Smooth muscle cell (in vitro differentiated cells): Measurements from ENCODE around the gene SIRPA. TPM values are rescaled to one million over a fixed set of nuclear protein-coding genes. Genes with fewer than 3 reads are reported as not detected.

Experiments used
- DNase-seq: peaks from one replicate; lab custom pipeline; 2025; ENCODE audit not compliant: unreplicated experiment; lab: John Stamatoyannopoulos, UW
- H2AFZ ChIP-seq: fragments of 200-600 bp; sonication (generic); 2 replicates; pipeline ENCODE4 v1.6.0; 2016; ENCODE audit warnings: antibody characterized with exemption, low read depth, mild to moderate bottlenecking
- H3F3A ChIP-seq: fragments of 200-600 bp; sonication (generic); 2 replicates; pipeline ENCODE4 v1.6.0; 2017; ENCODE audit warnings: antibody characterized with exemption, low read depth
- H3K27ac ChIP-seq: fragments of 200-600 bp; sonication (generic); 2 replicates; pipeline ENCODE4 v1.5.1; 2016; ENCODE audit warnings: low read depth, mild to moderate bottlenecking
- H3K27me3 ChIP-seq: fragments of 200-600 bp; sonication (generic); 2 replicates; pipeline ENCODE4 v1.6.1; 2016; ENCODE audit warnings: low read depth, mild to moderate bottlenecking
- H3K36me3 ChIP-seq: fragments of 200-600 bp; sonication (generic); 2 replicates; pipeline ENCODE4 v1.5.1; 2016; ENCODE audit warnings: low read depth
- H3K4me1 ChIP-seq: fragments of 200-600 bp; sonication (generic); 2 replicates; pipeline ENCODE4 v1.5.1; 2016; ENCODE audit warnings: low read depth
- H3K4me2 ChIP-seq: fragments of 200-600 bp; sonication (generic); 2 replicates; pipeline ENCODE4 v1.6.0; 2016; ENCODE audit warnings: mild to moderate bottlenecking
- H3K4me3 ChIP-seq: fragments of 200-600 bp; sonication (generic); 2 replicates; pipeline ENCODE4 v1.5.1; 2016; ENCODE audit warnings: mild to moderate bottlenecking
- H3K79me2 ChIP-seq: fragments of 200-600 bp; sonication (generic); 2 replicates; pipeline ENCODE4 v1.6.0; 2016; ENCODE audit warnings: low read depth, mild to moderate bottlenecking
- H3K9ac ChIP-seq: fragments of 200-600 bp; sonication (generic); 2 replicates; pipeline ENCODE4 v1.6.0; 2016; ENCODE audit warnings: low read depth
- H3K9me3 ChIP-seq: fragments of 200-600 bp; sonication (generic); replicated peaks from 2 replicates; pipeline ENCODE4 v1.5.1; 2016; ENCODE audit warnings: low read depth
- H4K20me1 ChIP-seq: fragments of 200-600 bp; sonication (generic); 2 replicates; pipeline ENCODE4 v1.6.0; 2016; ENCODE audit warnings: low read depth
- WGBS: methylation state at CpG from one replicate; pipeline ENCODE4 v1.1.7; 2016; ENCODE audit warnings: low lambda C conversion rate; 5-methylcytosine and 5-hydroxymethylcytosine counted together
- polyA plus RNA-seq: library from polyadenylated mRNA; unstranded; fragments of >200 nt; fragmentation: Nextera tagmentation; extraction: Ambion mirVana; gene quantifications from 2 replicates; pipeline ENCODE4 v1.2.1, GENCODE V29; 2016
- total RNA-seq: library from RNA; depleted of rRNA; stranded (reverse); fragments of >200 nt; gene quantifications from 2 replicates; pipeline ENCODE4 v1.2.3, GENCODE V29; 2014
- TF ChIP-seq, protein P1 (sequence below): fragments of 200-600 bp; sonication (generic); IDR thresholded peaks from 2 replicates; pipeline ENCODE4 v1.5.1; 2017; ENCODE audit warnings: borderline replicate concordance, mild to moderate bottlenecking, antibody characterized with exemption; ENCODE audit not compliant: insufficient read depth, poor library complexity, severe bottlenecking

SIRPA gene
- total and polyA plus RNA-seq, 2 experiments from 2014 or later, result 8.3 to 14.5 TPM

DNA sequence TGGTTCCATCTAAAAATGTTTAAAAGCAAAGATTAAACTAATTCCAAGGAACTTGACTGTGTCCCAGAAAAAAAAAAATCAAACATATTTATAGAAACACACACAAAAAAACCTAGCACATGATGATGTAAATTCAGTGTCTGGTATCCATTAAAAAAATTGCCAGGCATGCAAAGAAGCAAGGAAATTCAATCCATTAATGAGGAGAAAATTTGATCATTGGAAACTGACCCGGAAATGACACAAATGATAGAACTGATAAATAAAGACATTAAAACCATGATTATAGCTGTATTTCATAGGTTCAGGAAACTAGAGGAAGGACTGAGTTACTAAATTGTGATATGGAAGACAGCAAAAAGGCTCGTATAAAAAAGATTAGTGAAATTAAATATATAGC, 63.9 kb downstream of the SIRPA start:
- no peak overlapping the region for H3K27ac ChIP-seq
- H4K20me1 ChIP-seq, result no peaks in the 10 kb centered on the region
- peaks cover 20% of the 10 kb centered on the region for H3K27me3 ChIP-seq
- H3K4me3 ChIP-seq, result no peak overlapping the region
- TF ChIP-seq, protein P1, sequence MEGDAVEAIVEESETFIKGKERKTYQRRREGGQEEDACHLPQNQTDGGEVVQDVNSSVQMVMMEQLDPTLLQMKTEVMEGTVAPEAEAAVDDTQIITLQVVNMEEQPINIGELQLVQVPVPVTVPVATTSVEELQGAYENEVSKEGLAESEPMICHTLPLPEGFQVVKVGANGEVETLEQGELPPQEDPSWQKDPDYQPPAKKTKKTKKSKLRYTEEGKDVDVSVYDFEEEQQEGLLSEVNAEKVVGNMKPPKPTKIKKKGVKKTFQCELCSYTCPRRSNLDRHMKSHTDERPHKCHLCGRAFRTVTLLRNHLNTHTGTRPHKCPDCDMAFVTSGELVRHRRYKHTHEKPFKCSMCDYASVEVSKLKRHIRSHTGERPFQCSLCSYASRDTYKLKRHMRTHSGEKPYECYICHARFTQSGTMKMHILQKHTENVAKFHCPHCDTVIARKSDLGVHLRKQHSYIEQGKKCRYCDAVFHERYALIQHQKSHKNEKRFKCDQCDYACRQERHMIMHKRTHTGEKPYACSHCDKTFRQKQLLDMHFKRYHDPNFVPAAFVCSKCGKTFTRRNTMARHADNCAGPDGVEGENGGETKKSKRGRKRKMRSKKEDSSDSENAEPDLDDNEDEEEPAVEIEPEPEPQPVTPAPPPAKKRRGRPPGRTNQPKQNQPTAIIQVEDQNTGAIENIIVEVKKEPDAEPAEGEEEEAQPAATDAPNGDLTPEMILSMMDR, result no peak
- H3K9ac ChIP-seq, result no peak overlapping the region
- WGBS, result 91% methylated on average over 2 of the region's 2 CpGs
- H3K79me2 ChIP-seq, result no peaks in the 10 kb centered on the region
- DNase-seq, result no peak
- no peak overlapping the region for H2AFZ ChIP-seq
- no peaks in the 10 kb centered on the region for H3K9me3 ChIP-seq
- no peaks in the 10 kb centered on the region for H3F3A ChIP-seq
- H3K4me2 ChIP-seq, result no peak overlapping the region
- H3K36me3 ChIP-seq, result no peaks in the 10 kb centered on the region
- peaks cover 6% of the 10 kb centered on the region for H3K4me1 ChIP-seq

DNA sequence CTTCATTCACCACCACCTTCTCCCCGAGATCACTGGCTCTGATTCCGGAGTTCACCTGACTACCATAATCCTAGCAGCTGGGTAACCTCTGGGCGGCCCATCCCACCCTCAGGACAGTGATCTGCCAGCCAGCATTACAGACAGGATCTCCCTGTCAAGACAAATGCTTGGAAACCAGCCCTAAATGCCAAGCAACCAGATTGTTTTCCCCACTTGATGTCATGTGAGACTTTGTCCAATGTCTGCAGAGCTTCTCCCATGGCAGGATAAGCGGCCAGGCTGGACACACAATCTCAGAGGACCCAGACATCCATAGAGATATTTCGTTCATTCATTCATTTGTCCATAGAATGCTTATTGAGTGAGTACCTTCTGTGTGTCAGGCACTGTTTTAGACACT, 66.2 kb downstream of the SIRPA start:
- DNase-seq, result no peak
- H3K4me3 ChIP-seq, result no peak overlapping the region
- H3K4me1 ChIP-seq, result peaks cover 9% of the 10 kb centered on the region
- no peaks in the 10 kb centered on the region for H3K36me3 ChIP-seq
- peaks cover 28% of the 10 kb centered on the region for H3K27me3 ChIP-seq
- H3K9ac ChIP-seq, result no peak overlapping the region
- no peaks in the 10 kb centered on the region for H3F3A ChIP-seq
- H3K9me3 ChIP-seq, result no peaks in the 10 kb centered on the region
- no peak overlapping the region for H2AFZ ChIP-seq
- no peaks in the 10 kb centered on the region for H4K20me1 ChIP-seq
- TF ChIP-seq, protein P1, result no peak
- H3K27ac ChIP-seq, result no peak overlapping the region
- no peaks in the 10 kb centered on the region for H3K79me2 ChIP-seq
- WGBS, result 84% methylated on average over 5 of the region's 5 CpGs
- H3K4me2 ChIP-seq, result no peak overlapping the region

DNA sequence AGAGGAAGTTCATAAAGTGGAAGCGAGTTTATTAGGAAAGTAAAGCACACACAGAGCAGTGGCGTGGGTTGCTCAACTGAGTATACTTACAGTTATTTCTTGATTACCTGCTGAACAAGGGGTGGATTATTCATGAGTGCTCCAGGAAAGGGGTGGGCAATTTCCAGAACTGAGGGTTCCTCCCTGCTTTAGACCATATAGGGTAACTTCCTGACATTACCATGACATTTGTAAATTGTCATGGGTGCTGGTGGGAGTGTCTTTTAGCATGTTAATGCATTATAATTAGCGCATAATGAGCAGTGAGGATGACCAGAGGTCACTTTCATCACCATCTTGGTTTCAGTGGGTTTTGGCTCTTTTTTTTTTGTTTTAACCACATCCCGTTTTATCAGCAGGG, 68.9 kb downstream of the SIRPA start:
- Histone ChIP-seq H3K9ac (no peak overlapping the region), H3K9me3 (no peaks in the 10 kb centered on the region), H3K36me3 (no peaks in the 10 kb centered on the region), H3K4me3 (no peak overlapping the region), H3K4me1 (peaks cover 12% of the 10 kb centered on the region), H4K20me1 (no peaks in the 10 kb centered on the region), H3K27ac (no peak overlapping the region), H3F3A (no peaks in the 10 kb centered on the region), H3K79me2 (no peaks in the 10 kb centered on the region), H2AFZ (no peak overlapping the region), H3K4me2 (no peak overlapping the region), H3K27me3 (peaks cover 38% of the 10 kb centered on the region)
- DNase-seq, result no peak
- TF ChIP-seq, protein P1, result no peak
- WGBS, result 84% methylated on average over 4 of the region's 4 CpGs

DNA sequence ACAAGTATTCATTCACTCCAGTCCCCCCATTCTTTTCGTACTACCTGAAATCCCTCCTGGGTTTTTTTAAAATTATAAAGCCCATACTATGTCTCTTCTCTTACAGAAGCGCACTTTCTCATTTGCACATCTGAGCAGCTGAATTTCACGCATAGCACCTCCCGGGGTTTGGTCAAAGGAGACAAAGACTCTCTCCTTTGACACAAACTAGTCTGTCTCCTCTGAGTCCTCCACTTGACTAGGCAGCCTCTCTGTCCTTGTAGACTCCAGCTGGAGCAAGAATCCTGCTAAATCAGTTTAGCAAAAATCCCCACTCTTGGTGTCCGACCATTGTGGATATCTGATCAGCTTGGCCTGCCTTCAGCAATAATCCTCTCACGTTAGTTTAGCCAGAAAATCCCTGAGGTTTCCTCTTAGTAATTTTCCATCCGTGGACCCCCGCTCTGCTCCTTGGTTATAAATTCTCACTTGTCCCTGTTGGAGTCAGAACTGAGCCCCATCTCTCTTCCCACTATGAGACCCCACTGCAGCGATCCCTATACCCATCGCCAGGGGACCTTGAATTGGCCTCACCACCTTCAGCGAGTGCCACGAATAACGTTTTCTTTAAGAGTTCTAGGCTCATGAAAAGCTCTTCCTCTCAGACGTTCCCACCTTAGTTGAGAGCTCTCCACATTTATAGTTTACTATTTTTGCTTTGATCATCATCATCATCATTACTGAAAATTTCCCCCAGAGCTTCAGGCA, 69.6 kb downstream of the SIRPA start:
- H2AFZ ChIP-seq, result peak overlapping the region; percentile 92
- H3K4me1 ChIP-seq, result peaks cover 20% of the 10 kb centered on the region
- peak overlapping the region; percentile 41 for H3K4me3 ChIP-seq
- no peaks in the 10 kb centered on the region for H3F3A ChIP-seq
- WGBS, result 31% methylated on average over 14 of the region's 14 CpGs
- no peak for DNase-seq
- H3K79me2 ChIP-seq, result no peaks in the 10 kb centered on the region
- no peak overlapping the region for H3K9ac ChIP-seq
- no peaks in the 10 kb centered on the region for H3K36me3 ChIP-seq
- H4K20me1 ChIP-seq, result no peaks in the 10 kb centered on the region
- peaks cover 38% of the 10 kb centered on the region for H3K27me3 ChIP-seq
- no peak overlapping the region for H3K27ac ChIP-seq
- H3K4me2 ChIP-seq, result peak overlapping the region; percentile 80
- TF ChIP-seq, protein P1, result peak; percentile 20
- H3K9me3 ChIP-seq, result no peaks in the 10 kb centered on the region
